HCT116 (cell line): ENCODE results near the gene TMC6.

Experiments used
- POLR2A ChIP-seq: IDR thresholded peaks from 2 replicates; pipeline ENCODE4 v1.7.0; 2011; ENCODE audit warnings: borderline replicate concordance; ENCODE audit not compliant: insufficient read depth, insufficient read length; ENCODE audit errors: extremely low read depth
- TF ChIP-seq, protein P1 (sequence below), 3 experiments: fragments of 200-600 bp in 1 of 3; sonication (generic) in 1 of 3; IDR thresholded peaks in 2 of 3; conservative IDR thresholded peaks in 1 of 3; 2 replicates each; pipeline ENCODE4 v1.5.1; 2012 to 2017; ENCODE audit warnings: low read depth in 2 of 3, low read length in 2 of 3, antibody characterized with exemption in 1 of 3, borderline replicate concordance in 1 of 3, control low read depth in 1 of 3, mild to moderate bottlenecking in 1 of 3, mixed read lengths in 1 of 3, mixed run types in 1 of 3, moderate library complexity in 1 of 3; ENCODE audit not compliant: insufficient read depth in 1 of 3

DNA sequence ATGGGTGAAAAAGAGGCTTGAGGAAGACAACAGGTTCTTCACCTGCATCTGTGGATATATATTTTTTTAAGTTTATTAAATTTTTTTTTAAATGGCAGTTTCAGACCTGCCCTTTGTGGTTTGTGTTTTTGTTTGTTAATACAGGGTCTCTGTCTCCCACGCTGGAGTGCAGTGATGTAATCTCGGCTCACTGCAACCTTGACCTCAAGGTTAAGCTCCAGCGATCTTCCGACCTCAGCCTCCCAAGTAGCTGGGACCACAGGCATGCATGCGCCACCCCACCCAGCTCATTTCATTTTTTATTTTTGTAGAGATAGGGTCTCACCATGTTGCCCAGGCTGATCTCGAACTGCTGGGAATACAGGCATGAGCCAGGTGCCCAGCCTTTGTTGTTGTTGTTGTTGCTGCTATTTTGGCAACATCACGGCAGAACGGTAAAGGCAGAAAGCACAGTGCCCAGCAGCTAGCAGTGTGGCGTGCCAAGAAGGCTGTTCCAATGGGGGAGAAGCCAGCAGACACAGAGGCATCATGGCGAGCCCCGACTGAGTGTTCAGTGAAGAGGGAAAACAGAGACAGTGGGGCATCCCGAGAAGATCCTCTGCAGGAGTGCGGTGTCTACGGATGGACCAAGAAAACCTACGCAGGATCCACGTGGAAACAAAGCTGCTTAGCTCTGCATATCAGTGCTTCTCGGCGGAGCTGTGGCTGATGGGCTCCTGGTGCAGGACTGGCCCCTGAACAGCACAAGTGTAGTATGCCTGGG is 19.6 kb downstream of the TMC6 start:
- TF ChIP-seq, protein P1, sequence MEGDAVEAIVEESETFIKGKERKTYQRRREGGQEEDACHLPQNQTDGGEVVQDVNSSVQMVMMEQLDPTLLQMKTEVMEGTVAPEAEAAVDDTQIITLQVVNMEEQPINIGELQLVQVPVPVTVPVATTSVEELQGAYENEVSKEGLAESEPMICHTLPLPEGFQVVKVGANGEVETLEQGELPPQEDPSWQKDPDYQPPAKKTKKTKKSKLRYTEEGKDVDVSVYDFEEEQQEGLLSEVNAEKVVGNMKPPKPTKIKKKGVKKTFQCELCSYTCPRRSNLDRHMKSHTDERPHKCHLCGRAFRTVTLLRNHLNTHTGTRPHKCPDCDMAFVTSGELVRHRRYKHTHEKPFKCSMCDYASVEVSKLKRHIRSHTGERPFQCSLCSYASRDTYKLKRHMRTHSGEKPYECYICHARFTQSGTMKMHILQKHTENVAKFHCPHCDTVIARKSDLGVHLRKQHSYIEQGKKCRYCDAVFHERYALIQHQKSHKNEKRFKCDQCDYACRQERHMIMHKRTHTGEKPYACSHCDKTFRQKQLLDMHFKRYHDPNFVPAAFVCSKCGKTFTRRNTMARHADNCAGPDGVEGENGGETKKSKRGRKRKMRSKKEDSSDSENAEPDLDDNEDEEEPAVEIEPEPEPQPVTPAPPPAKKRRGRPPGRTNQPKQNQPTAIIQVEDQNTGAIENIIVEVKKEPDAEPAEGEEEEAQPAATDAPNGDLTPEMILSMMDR (IDR thresholded peaks at IDR 0.05 in 2 of 3, conservative IDR thresholded peaks at IDR 0.05 in 1 of 3; ENCODE audit: borderline replicate concordance in 1 of 3, insufficient read depth in 1 of 3, low read depth in 2 of 3, low read length in 2 of 3), result no peak
- TF ChIP-seq POLR2A, result no peak
